B cell (primary cell): ENCODE results near the gene MC1R. TPM values are rescaled to one million over a fixed set of nuclear protein-coding genes. Genes with fewer than 3 reads are reported as not detected.

Source experiments
- ATAC-seq: fragments of 200-7000 bp; cut with Tn5 transposase; one replicate; pipeline ENCODE4 v1.10.0; 2021; ENCODE audit warnings: low read depth, mild to moderate bottlenecking, moderate number of reproducible peaks, moderate library complexity
- CTCF ChIA-PET: fragments of 350-600 bp; sonication (Branson Sonifier 250); formaldehyde crosslinking; loops from one replicate; lab custom pipeline; 2021; ENCODE audit warnings: antibody characterized with exemption, inconsistent platforms; lab: Charles Lee
- POLR2A ChIA-PET: fragments of 350-600 bp; sonication (Branson Sonifier 250); formaldehyde crosslinking; loops from one replicate; lab custom pipeline; 2021; ENCODE audit warnings: antibody characterized with exemption; lab: Charles Lee
- DNase-seq: peaks from one replicate; pipeline ENCODE4 v3.0.0; 2013
- H2AFZ ChIP-seq: 2 replicates; pipeline ENCODE4 v1.6.1; 2012; ENCODE audit warnings: mild to moderate bottlenecking, low read depth, low read length; ENCODE audit not compliant: insufficient read depth, poor library complexity, severe bottlenecking
- H3K27ac ChIP-seq, 2 donors: 1 replicate in 1 of 2; 2 replicates in 1 of 2; pipeline ENCODE4 v1.5.1; 2012 to 2013; ENCODE audit warnings: low read length in 2 of 2, mild to moderate bottlenecking in 2 of 2, moderate library complexity in 1 of 2
- H3K27me3 ChIP-seq, 4 experiments: fragments of 200-600 bp in 1 of 4; sonication (generic) in 1 of 4; replicated peaks in 1 of 4; 1 replicate in 2 of 4; 2 replicates in 2 of 4; pipeline versions ENCODE4 v1.6.1 to v1.7.0; 2013 to 2016; ENCODE audit warnings: low read length in 3 of 4, mild to moderate bottlenecking in 2 of 4, mixed read lengths in 1 of 4, moderate library complexity in 1 of 4; ENCODE audit not compliant: insufficient read depth in 4 of 4, control insufficient read depth in 3 of 4; ENCODE audit errors: control extremely low read depth in 1 of 4
- H3K36me3 ChIP-seq, 2 experiments: replicated peaks in 1 of 2; 1 replicate in 1 of 2; 2 replicates in 1 of 2; pipeline versions ENCODE4 v1.6.1 to v1.7.1; 2013; ENCODE audit warnings: low read length in 1 of 2; ENCODE audit not compliant: insufficient read depth in 2 of 2, control insufficient read depth in 1 of 2; ENCODE audit errors: control extremely low read depth in 1 of 2, extremely low read depth in 1 of 2
- H3K4me1 ChIP-seq, 2 donors: fragments of 200-600 bp in 1 of 2; sonication (generic) in 1 of 2; 1 replicate in 1 of 2; 2 replicates in 1 of 2; pipeline versions ENCODE4 v1.5.1 to v1.6.1; 2013 to 2017; ENCODE audit warnings: low read length in 2 of 2; ENCODE audit not compliant: control insufficient read depth in 2 of 2, insufficient read depth in 2 of 2
- H3K4me2 ChIP-seq: replicated peaks from 2 replicates; pipeline ENCODE3; 2012; ENCODE audit warnings: mild to moderate bottlenecking, low read depth, low read length; ENCODE audit not compliant: poor library complexity, severe bottlenecking
- H3K4me3 ChIP-seq, 5 experiments: fragments of 200-600 bp in 1 of 5; sonication (generic) in 1 of 5; 1 replicate in 3 of 5; 2 replicates in 2 of 5; pipeline versions ENCODE4 v1.5.1 to v1.7.0; 2011 to 2016; ENCODE audit warnings: low read length in 4 of 5, mild to moderate bottlenecking in 4 of 5, low read depth in 2 of 5, control low read depth in 1 of 5, moderate library complexity in 1 of 5; ENCODE audit not compliant: insufficient read depth in 1 of 5; ENCODE audit errors: control extremely low read depth in 1 of 5, extremely low read depth in 1 of 5
- H3K79me2 ChIP-seq: fragments of 200-600 bp; sonication (generic); one replicate; pipeline ENCODE4 v1.6.0; 2016; ENCODE audit warnings: low read length; ENCODE audit not compliant: control insufficient read depth, insufficient read depth
- H3K9ac ChIP-seq: fragments of 200-600 bp; sonication (generic); 2 replicates; pipeline ENCODE4 v1.6.1; 2017; ENCODE audit warnings: mild to moderate bottlenecking, low read length, moderate library complexity
- H3K9me3 ChIP-seq, 3 donors: one replicate each; pipeline versions ENCODE4 v1.6.1 to v1.7.1; 2013; ENCODE audit warnings: low read length in 2 of 3; ENCODE audit not compliant: control insufficient read depth in 2 of 3, insufficient read depth in 1 of 3; ENCODE audit errors: control extremely low read depth in 1 of 3
- H4K20me1 ChIP-seq: 2 replicates; pipeline ENCODE4 v1.6.0; 2012; ENCODE audit warnings: mild to moderate bottlenecking, low read length; ENCODE audit not compliant: insufficient read depth, control insufficient read depth, poor library complexity, severe bottlenecking
- H3K27ac Mint-ChIP-seq: one replicate; pipeline ENCODE4 v1.8.0; 2021; ENCODE audit warnings: mixed read lengths
- H3K27me3 Mint-ChIP-seq: one replicate; pipeline ENCODE4 v1.8.0; 2021; ENCODE audit warnings: mixed read lengths
- H3K4me1 Mint-ChIP-seq: one replicate; pipeline ENCODE4 v1.8.0; 2021; ENCODE audit warnings: mixed read lengths
- H3K4me3 Mint-ChIP-seq: one replicate; pipeline ENCODE4 v1.8.0; 2021; ENCODE audit warnings: mixed read lengths
- H3K9me3 Mint-ChIP-seq: one replicate; pipeline ENCODE4 v1.8.0; 2022; ENCODE audit warnings: mixed read lengths; ENCODE audit not compliant: insufficient read depth
- EZH2 ChIP-seq: IDR thresholded peaks from 2 replicates; pipeline ENCODE4 v1.6.1; 2012; ENCODE audit warnings: borderline replicate concordance, low read depth, mild to moderate bottlenecking, moderate library complexity, low read length; ENCODE audit not compliant: insufficient read depth, poor library complexity, severe bottlenecking
- WGBS: methylation state at CpG from one replicate; pipeline ENCODE4 v1.1.5; 2013; ENCODE audit warnings: missing lambda C conversion rate; ENCODE audit not compliant: insufficient coverage; 5-methylcytosine and 5-hydroxymethylcytosine counted together
- intact Hi-C: fragments of 100-400 bp; cut with micrococcal nuclease; formaldehyde crosslinking; loops from one replicate; pipeline ENCODE4 v1.10.0; 2022
- polyA plus RNA-seq: library from polyadenylated mRNA; depleted of rRNA; stranded (reverse); fragments of >200 nt; gene quantifications from 2 replicates; pipeline ENCODE4 v1.2.3, GENCODE V29; 2012
- total RNA-seq, 2 donors: library from RNA; stranded (reverse); fragments of 120-200 nt in 1 of 2; gene quantifications; 1 replicate in 1 of 2; 2 replicates in 1 of 2; pipeline versions ENCODE4 v1.2.3 to v1.2.4, GENCODE V29; 2013 to 2022
- TF ChIP-seq, protein P1 (sequence below): fragments of 200-600 bp; IDR thresholded peaks from one replicate; pipeline ENCODE4 v1.8.0; 2022; ENCODE audit warnings: antibody characterized with exemption, mild to moderate bottlenecking

Gene MC1R
- total and polyA plus RNA-seq, 2 donors (not counting 1 experiment from before 2014, with no cell fraction given): 13.2 to 15.2 TPM

DNA sequence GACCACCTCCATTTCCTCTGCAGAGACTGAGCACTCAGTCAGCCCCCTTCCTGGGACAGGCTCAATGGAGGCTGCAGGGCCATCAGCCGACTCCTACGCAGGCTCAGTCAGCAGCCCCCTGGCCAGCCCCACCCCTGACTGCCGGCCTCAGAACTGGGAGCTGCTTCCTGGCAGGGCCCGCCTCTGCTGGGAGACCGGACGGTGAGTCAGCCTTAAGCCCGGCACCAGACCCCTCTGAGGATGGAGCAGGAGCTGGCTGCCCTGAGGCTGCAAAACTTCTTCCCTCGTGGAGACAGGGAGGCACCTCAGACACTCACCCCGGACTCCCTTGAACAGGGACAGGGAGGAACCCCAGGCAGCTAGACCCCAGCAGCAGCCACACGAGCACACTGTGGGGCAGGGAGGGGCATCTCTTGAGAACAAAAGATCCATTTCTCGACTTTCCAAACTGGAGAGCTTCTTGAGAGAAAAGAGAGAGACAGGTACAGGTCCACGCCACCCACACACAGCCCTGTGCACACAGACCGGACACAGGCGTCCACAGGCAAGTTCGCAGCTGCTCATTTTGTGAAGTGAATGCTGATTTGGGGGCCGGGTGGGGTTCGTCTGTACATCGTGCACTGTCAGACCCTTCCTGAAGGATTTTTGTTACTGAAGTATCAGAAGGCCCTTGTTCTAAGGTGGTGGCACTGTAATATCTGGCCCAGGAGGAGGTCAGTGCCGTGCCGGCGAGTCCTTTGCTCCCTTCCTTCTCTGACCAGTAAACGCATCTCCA is 3.2 kb downstream of the MC1R start:
- H3K4me2 ChIP-seq: peak overlapping the region; percentile 93

DNA sequence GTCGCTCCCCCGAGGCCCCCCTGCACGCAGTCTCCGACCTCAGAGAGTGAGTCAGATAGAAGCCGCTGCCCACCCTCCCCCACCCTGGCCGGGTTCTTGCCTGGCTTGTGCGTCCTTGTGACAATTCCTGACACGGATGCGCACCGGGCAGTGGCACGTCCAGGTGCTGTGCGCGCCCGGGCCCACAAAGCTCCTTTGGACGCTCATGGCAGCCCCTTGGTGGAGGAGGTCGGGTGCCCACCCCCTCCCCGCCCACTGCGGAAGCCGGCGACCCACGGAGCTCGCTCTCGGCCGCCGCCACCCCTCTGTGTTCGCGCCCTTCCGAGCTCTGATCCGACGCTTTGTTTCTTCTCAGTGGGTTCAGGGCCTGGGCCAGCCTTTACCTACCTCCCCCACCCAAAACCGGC is 3.8 kb downstream of the MC1R start:
- H3K27me3 Mint-ChIP-seq: peaks cover 27% of the 10 kb centered on the region
- ATAC-seq (no peak), DNase-seq (no peak)
- Histone ChIP-seq H2AFZ (peak overlapping the region; percentile 58), H3K79me2 (no peaks in the 10 kb centered on the region), H3K4me3 (peak overlapping the region; percentile 32 to 55 (median 39)), H3K4me2 (peak overlapping the region; percentile 93), H3K4me1 (peaks cover 69 to 71% of the 10 kb centered on the region in 2 donors), H3K36me3 (no peaks in the 10 kb centered on the region), H3K9me3 (peaks cover 0 to 48% (median 0%) of the 10 kb centered on the region in 3 donors), H3K27ac (no peak overlapping the region), H3K9ac (peak overlapping the region; percentile 52), H3K27me3 (peaks cover 0 to 83% (median 43%) of the 10 kb centered on the region in 4 experiments), H4K20me1 (peaks cover 34% of the 10 kb centered on the region)
- 2% methylated on average over 30 of the region's 31 CpGs for WGBS
- no peak overlapping the region for H3K27ac Mint-ChIP-seq
- CTCF ChIA-PET: interaction anchor here (0.9 to 1.8 kb wide), 3 partner anchors 12 to 160 kb away, joined by 3 to 11 read pairs (median 3); no protein-coding TSS in a partner anchor
- H3K9me3 Mint-ChIP-seq: no peaks in the 10 kb centered on the region
- TF ChIP-seq, protein P1, sequence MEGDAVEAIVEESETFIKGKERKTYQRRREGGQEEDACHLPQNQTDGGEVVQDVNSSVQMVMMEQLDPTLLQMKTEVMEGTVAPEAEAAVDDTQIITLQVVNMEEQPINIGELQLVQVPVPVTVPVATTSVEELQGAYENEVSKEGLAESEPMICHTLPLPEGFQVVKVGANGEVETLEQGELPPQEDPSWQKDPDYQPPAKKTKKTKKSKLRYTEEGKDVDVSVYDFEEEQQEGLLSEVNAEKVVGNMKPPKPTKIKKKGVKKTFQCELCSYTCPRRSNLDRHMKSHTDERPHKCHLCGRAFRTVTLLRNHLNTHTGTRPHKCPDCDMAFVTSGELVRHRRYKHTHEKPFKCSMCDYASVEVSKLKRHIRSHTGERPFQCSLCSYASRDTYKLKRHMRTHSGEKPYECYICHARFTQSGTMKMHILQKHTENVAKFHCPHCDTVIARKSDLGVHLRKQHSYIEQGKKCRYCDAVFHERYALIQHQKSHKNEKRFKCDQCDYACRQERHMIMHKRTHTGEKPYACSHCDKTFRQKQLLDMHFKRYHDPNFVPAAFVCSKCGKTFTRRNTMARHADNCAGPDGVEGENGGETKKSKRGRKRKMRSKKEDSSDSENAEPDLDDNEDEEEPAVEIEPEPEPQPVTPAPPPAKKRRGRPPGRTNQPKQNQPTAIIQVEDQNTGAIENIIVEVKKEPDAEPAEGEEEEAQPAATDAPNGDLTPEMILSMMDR: no peak
- no peak for TF ChIP-seq EZH2
- POLR2A ChIA-PET: interaction anchor here (0.5 kb wide), 1 partner anchor 86 kb away, joined by 3 read pairs; no protein-coding TSS in a partner anchor
- H3K4me1 Mint-ChIP-seq: peaks cover 50% of the 10 kb centered on the region
- intact Hi-C loops: loop anchor here (10.0 kb wide), 1 partner anchor 92 kb away; the partner anchor contains the start of gene DBNDD1
- peak overlapping the region; percentile 77 for H3K4me3 Mint-ChIP-seq

More for the DNA sequence above, 3.2 kb downstream of the MC1R start:
- no peak overlapping the region for H3K4me3 ChIP-seq
- no peak overlapping the region for H3K27ac ChIP-seq
- DNase-seq (no peak), ATAC-seq (no peak)
- peaks cover 0 to 79% (median 39%) of the 10 kb centered on the region in 4 experiments for H3K27me3 ChIP-seq
- Mint-ChIP-seq H3K4me1 (peaks cover 51% of the 10 kb centered on the region), H3K9me3 (no peaks in the 10 kb centered on the region), H3K27me3 (peaks cover 27% of the 10 kb centered on the region), H3K4me3 (peak overlapping the region; percentile 77), H3K27ac (no peak overlapping the region)
- H4K20me1 ChIP-seq: peaks cover 34% of the 10 kb centered on the region
- no peaks in the 10 kb centered on the region for H3K36me3 ChIP-seq
- H3K79me2 ChIP-seq: no peaks in the 10 kb centered on the region
- CTCF ChIA-PET: interaction anchor here (1.3 to 1.8 kb wide), 2 partner anchors 12 to 160 kb away, joined by 3 to 11 read pairs; no protein-coding TSS in a partner anchor
- 7% methylated on average over 19 of the region's 22 CpGs for WGBS
- no peak overlapping the region for H3K9ac ChIP-seq
- no peak for TF ChIP-seq EZH2
- POLR2A ChIA-PET: no interaction called here
- peaks cover 0 to 48% (median 0%) of the 10 kb centered on the region in 3 donors for H3K9me3 ChIP-seq
- H2AFZ ChIP-seq: no peak overlapping the region
- peaks cover 70 to 74% of the 10 kb centered on the region in 2 donors for H3K4me1 ChIP-seq
- intact Hi-C loops: loop anchor here (10.0 kb wide), 1 partner anchor 93 kb away; the partner anchor contains the start of gene DBNDD1
